NCI-H345 treated with DMSO at 0.1 percent for 48 hours (cell line): ENCODE results near the gene AASDH.
"Not testable (repeated sequence)": the region's sequence is repeated elsewhere in the genome, so short reads cannot be mapped to it uniquely, and the experiment has no call there.

ENCODE experiments used
- DNase-seq: peaks from one replicate; lab custom pipeline; 2025; ENCODE audit not compliant: unreplicated experiment; lab: John Stamatoyannopoulos, UW

Gene AASDH

GRCh38 chr4:56405016-56405415 lies 17.7 kb upstream of the AASDH start:
- no peak for DNase-seq

- no peak for DNase-seq
Observed at GRCh38 chr4:56400560-56400959, 13.3 kb upstream of the AASDH start.

GRCh38 chr4:56391270-56391669 lies 4.0 kb upstream of the AASDH start:
- no peak for DNase-seq

- DNase-seq = no peak
Observed at GRCh38 chr4:56389558-56389957, 2.3 kb upstream of the AASDH start.

- no peak for DNase-seq
Observed at GRCh38 chr4:56388306-56388705, 1.0 kb upstream of the AASDH start.

GRCh38 chr4:56386091-56386490 lies 1.2 kb downstream of the AASDH start:
- no peak for DNase-seq

- no peak for DNase-seq
Observed at GRCh38 chr4:56375458-56375857, 11.8 kb downstream of the AASDH start.

GRCh38 chr4:56374956-56375355 lies 12.3 kb downstream of the AASDH start:
- no peak for DNase-seq

GRCh38 chr4:56372774-56373173 lies 14.5 kb downstream of the AASDH start:
- DNase-seq = no peak

- DNase-seq = no peak
Observed at GRCh38 chr4:56371426-56372220, 15.7 kb downstream of the AASDH start.

GRCh38 chr4:56370377-56370776 lies 16.9 kb downstream of the AASDH start:
- no peak for DNase-seq

GRCh38 chr4:56362981-56363380 lies 24.3 kb downstream of the AASDH start:
- not testable (repeated sequence) for DNase-seq

- no peak for DNase-seq
Observed at GRCh38 chr4:56360071-56360470, 27.2 kb downstream of the AASDH start.

GRCh38 chr4:56356650-56357049 lies 30.6 kb downstream of the AASDH start:
- DNase-seq = no peak

- DNase-seq = no peak
Observed at GRCh38 chr4:56348576-56348975, 38.7 kb downstream of the AASDH start.

- DNase-seq = no peak
Observed at GRCh38 chr4:56345458-56345857, 41.8 kb downstream of the AASDH start.

- no peak for DNase-seq
Observed at GRCh38 chr4:56342746-56343145, 44.5 kb downstream of the AASDH start.

GRCh38 chr4:56330691-56331090 lies 56.6 kb downstream of the AASDH start:
- no peak for DNase-seq

GRCh38 chr4:56326363-56326762 lies 60.9 kb downstream of the AASDH start:
- no peak for DNase-seq

- DNase-seq = no peak
Observed at GRCh38 chr4:56324011-56324610, 63.2 kb downstream of the AASDH start.

- DNase-seq = no peak
Observed at GRCh38 chr4:56323327-56323726, 64.0 kb downstream of the AASDH start.

- no peak for DNase-seq
Observed at GRCh38 chr4:56321251-56321650, 66.0 kb downstream of the AASDH start.

GRCh38 chr4:56320293-56320692 lies 67.0 kb downstream of the AASDH start:
- no peak for DNase-seq
